AG10803 (cell line): ENCODE measurements around the gene ZNRF1.
A peak's percentile ranks its signal among the peaks of the same experiment; 100 is the strongest.
"Not testable (repeated sequence)": the region's sequence is repeated elsewhere in the genome, so short reads cannot be mapped to it uniquely, and the experiment has no call there.

Experiments
- DNase-seq: peaks from one replicate; pipeline ENCODE4 v3.0.0; 2010; ENCODE audit warnings: low read depth
- H3K4me3 ChIP-seq: 2 replicates; pipeline ENCODE4 v1.5.1; 2011; ENCODE audit warnings: mild to moderate bottlenecking, low read length, control low read depth
- CTCF ChIP-seq: conservative IDR thresholded peaks from 2 replicates; pipeline ENCODE4 v1.5.1; 2011; ENCODE audit warnings: mild to moderate bottlenecking, low read length, control low read depth, inconsistent platforms

Gene ZNRF1

DNA sequence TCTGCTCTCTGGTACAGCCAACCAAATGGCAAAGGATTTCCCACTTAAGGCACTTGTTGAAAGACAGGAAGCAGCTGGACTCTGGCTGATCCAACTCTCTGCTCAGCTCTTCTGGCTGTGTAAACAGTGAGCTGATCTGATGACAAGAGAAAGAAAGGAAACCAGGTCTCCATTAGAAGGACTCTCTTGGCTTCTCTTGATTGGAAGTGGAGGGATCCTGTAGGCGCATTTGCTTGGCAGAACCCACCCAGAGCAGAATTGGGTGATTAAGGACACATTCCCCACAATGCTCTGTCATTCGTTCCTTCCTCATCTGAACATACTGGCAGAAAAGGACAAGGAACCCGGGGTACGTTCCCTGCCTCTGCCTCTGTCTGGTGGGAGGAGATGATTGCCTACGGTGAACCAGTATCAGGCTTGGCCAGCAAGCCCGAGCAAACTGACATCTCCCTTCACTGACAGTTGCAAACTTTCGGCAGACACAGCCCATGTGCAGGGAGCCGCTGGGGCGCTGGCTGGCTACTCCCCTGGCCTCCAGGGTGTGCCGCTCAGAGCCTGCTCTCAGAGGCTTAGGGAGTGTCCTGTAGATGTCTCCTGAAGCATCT, 88.7 kb downstream of the ZNRF1 start:
- peak; percentile 84 for DNase-seq
- peak overlapping the region; percentile 34 for H3K4me3 ChIP-seq
- no peak for TF ChIP-seq CTCF

DNA sequence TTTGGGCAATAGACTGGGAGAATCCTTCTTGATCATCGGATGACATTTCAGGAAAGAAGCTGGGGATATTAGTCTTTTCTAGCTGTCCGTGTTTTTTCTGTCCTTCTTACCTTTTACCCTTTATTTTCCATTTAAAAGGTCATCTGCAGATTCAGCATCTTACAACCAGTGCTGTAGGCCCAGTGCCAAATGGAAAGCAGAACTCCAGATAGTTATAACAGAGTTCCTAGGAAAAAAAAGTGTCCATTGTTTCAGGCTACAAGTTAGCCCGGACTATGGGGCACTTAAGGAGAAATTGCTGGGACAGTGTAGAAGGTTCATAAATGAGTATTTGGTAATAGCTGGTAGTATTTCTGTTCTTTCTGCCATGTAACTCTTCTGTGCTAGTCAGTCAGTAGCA, 89.4 kb downstream of the ZNRF1 start:
- DNase-seq, result no peak
- no peak for TF ChIP-seq CTCF
- H3K4me3 ChIP-seq, result no peak overlapping the region

- no peak for TF ChIP-seq CTCF
- no peak overlapping the region for H3K4me3 ChIP-seq
- DNase-seq, result no peak
These were observed 90.1 kb downstream of the ZNRF1 start for GRCh38 chr16:75088934-75089333.

GRCh38 chr16:75089486-75090202, 90.8 kb downstream of the ZNRF1 start:
- DNase-seq, result no peak
- no peak overlapping the region for H3K4me3 ChIP-seq
- no peak for TF ChIP-seq CTCF

- not testable (repeated sequence) for DNase-seq, H3K4me3 ChIP-seq
These were observed 92.1 kb downstream of the ZNRF1 start for GRCh38 chr16:75090899-75091298.

GRCh38 chr16:75091619-75092018, 92.8 kb downstream of the ZNRF1 start:
- not testable (repeated sequence) for H3K4me3 ChIP-seq, DNase-seq

DNA sequence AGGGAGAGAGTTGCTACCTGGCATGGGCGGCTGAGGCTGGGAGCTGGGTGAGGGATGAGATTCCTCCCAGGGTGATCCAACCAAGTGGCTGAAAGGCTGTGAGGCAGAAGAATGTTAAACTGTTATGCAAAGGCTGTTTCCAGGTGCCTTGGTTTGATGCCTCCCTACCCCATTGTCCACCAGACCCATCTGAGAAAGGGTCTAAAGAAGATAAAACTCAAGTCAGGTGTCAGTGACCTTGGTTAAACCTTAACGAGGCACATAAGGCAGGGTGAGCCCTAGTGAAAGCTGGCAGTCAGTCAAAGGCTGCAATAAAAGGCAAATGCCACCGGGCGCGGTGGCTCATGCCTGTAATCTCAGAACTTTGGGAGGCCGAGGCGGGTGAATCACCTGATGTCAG, 94.0 kb downstream of the ZNRF1 start:
- DNase-seq, result no peak

More for the DNA sequence above, 94.0 kb downstream of the ZNRF1 start:
- no peak overlapping the region for H3K4me3 ChIP-seq
- no peak for TF ChIP-seq CTCF
